PC-3 (cell line): ENCODE measurements around the gene UBXN11. TPM values are rescaled to one million over a fixed set of nuclear protein-coding genes. Genes with fewer than 3 reads are reported as not detected.

Source experiments
- ATAC-seq: fragments of 200-7000 bp; cut with Tn5 transposase; 2 replicates; pipeline ENCODE4 v1.9.1; 2020; ENCODE audit warnings: mild to moderate bottlenecking, moderate library complexity
- Bru-seq: library from RNA; stranded (reverse); fragments of 400-500 nt; gene quantifications from one replicate; lab custom pipeline; 2021; lab: Mats Ljungman, UMichigan
- BruChase-seq, 2 experiments: library from RNA; stranded (reverse); fragments of 400-500 nt; gene quantifications; one replicate each; lab custom pipeline; 2021; lab: Mats Ljungman, UMichigan
- BruUV-seq: library from RNA; stranded (reverse); fragments of 400-500 nt; replicated peaks from 2 replicates; lab custom pipeline; 2021; lab: Mats Ljungman, UMichigan
- CTCF ChIA-PET: fragments of 300-600 bp; sonication (Branson Sonifier 250); formaldehyde crosslinking; loops from one replicate; lab custom pipeline; 2022; ENCODE audit warnings: antibody characterized with exemption; lab: Charles Lee
- POLR2A ChIA-PET: fragments of 300-600 bp; sonication (Branson Sonifier 250); formaldehyde crosslinking; loops from one replicate; lab custom pipeline; 2022; ENCODE audit warnings: antibody characterized with exemption; ENCODE audit not compliant: unreplicated experiment; lab: Charles Lee
- DNase-seq: peaks from one replicate; pipeline ENCODE4 v3.0.0-alpha.2; 2015
- H2AFZ ChIP-seq: fragments of 300-600 bp; sonication (generic); 2 replicates; pipeline ENCODE4 v1.6.0; 2016; ENCODE audit warnings: antibody characterized with exemption, low read length
- H3F3A ChIP-seq: fragments of 300-600 bp; sonication (generic); one replicate; pipeline ENCODE4 v1.6.0; 2017; ENCODE audit warnings: antibody characterized with exemption, low read length, control low read depth, mild to moderate bottlenecking; ENCODE audit not compliant: unreplicated experiment
- H3K27ac ChIP-seq: fragments of 300-600 bp; sonication (generic); 2 replicates; pipeline ENCODE4 v1.5.1; 2016; ENCODE audit warnings: mild to moderate bottlenecking, low read length
- H3K27me3 ChIP-seq: fragments of 300-600 bp; sonication (generic); 2 replicates; pipeline ENCODE4 v1.6.1; 2016; ENCODE audit warnings: low read length, mixed read lengths
- H3K36me3 ChIP-seq: fragments of 300-600 bp; sonication (generic); 2 replicates; pipeline ENCODE4 v1.6.1; 2016; ENCODE audit warnings: low read depth, mixed run types, low read length, mixed read lengths
- H3K4me1 ChIP-seq: fragments of 300-600 bp; sonication (generic); 2 replicates; pipeline ENCODE4 v1.5.1; 2016; ENCODE audit warnings: low read length; ENCODE audit not compliant: insufficient read depth
- H3K4me2 ChIP-seq: fragments of 300-600 bp; sonication (generic); 2 replicates; pipeline ENCODE4 v1.6.0; 2016; ENCODE audit warnings: low read length
- H3K4me3 ChIP-seq: fragments of 300-600 bp; sonication (generic); 2 replicates; pipeline ENCODE4 v1.5.1; 2016; ENCODE audit warnings: mild to moderate bottlenecking, low read length, mixed read lengths
- H3K79me2 ChIP-seq: fragments of 300-600 bp; sonication (generic); 2 replicates; pipeline ENCODE4 v1.6.1; 2017; ENCODE audit warnings: low read length, mixed read lengths
- H3K9ac ChIP-seq: fragments of 300-600 bp; sonication (generic); 2 replicates; pipeline ENCODE4 v1.6.0; 2016; ENCODE audit warnings: mild to moderate bottlenecking, low read length
- H3K9me2 ChIP-seq: fragments of 300-600 bp; sonication (generic); replicated peaks from 2 replicates; pipeline ENCODE4 v1.6.1; 2016; ENCODE audit warnings: mixed run types, low read length, mixed read lengths
- H3K9me3 ChIP-seq: fragments of 300-600 bp; sonication (generic); 2 replicates; pipeline ENCODE4 v1.6.1; 2016; ENCODE audit warnings: low read length, mixed read lengths
- H4K20me1 ChIP-seq: fragments of 300-600 bp; sonication (generic); 2 replicates; pipeline ENCODE4 v1.6.1; 2016; ENCODE audit warnings: low read length, mixed read lengths
- CTCF ChIP-seq: fragments of 300-600 bp; sonication (generic); conservative IDR thresholded peaks from 2 replicates; pipeline ENCODE4 v1.5.1; 2017; ENCODE audit warnings: antibody characterized with exemption, low read depth, mild to moderate bottlenecking, low read length
- EZH2 ChIP-seq: fragments of 300-600 bp; sonication (generic); IDR thresholded peaks from one replicate; pipeline ENCODE4 v1.6.1; 2017; ENCODE audit warnings: antibody characterized with exemption, mild to moderate bottlenecking, low read length; ENCODE audit not compliant: unreplicated experiment
- EZH2phosphoT487 ChIP-seq: fragments of 300-600 bp; sonication (generic); IDR thresholded peaks from 2 replicates; pipeline ENCODE4 v1.6.1; 2018; ENCODE audit warnings: mild to moderate bottlenecking, antibody characterized with exemption, low read length, borderline replicate concordance
- intact Hi-C: fragments of 100-400 bp; cut with micrococcal nuclease; formaldehyde crosslinking; loops from 2 replicates; pipeline ENCODE4 v1.9.0; 2023
- long read RNA-seq: library from polyadenylated mRNA; unstranded; transcript quantifications from one replicate; pipeline ENCODE4 v2.0.0, GENCODE V29; 2021; ENCODE audit not compliant: unreplicated experiment
- total RNA-seq: library from RNA; depleted of rRNA; stranded (reverse); fragments of >200 nt; gene quantifications from 2 replicates; pipeline ENCODE4 v1.2.3, GENCODE V29; 2014; rRNA removed

The UBXN11 gene
- total RNA-seq = 19.4 and 24.6 TPM in 2 replicates
- percentile 54 among the genes with signal in this experiment for Bru-seq, nascent RNA
- percentile 54 among the genes with signal in this experiment for BruChase-seq, experiment 1, labeled RNA remaining after a 6-hour chase
- BruChase-seq, experiment 2, labeled RNA remaining after a 2-hour chase = percentile 59 among the genes with signal in this experiment
- long read RNA-seq, transcript UBXN11-214 (13 exons, 2,542 nt) = major isoform, 6 of 62 reads
- long read RNA-seq, partial matches to known transcripts = 14 of 62 reads
- long read RNA-seq, other reads (novel, unspliced or antisense) = 35 of 62 reads

- H2AFZ ChIP-seq = peak within 1 kb of the TSS; percentile 97
- TSS peak; percentile 54 for BruUV-seq
- peak within 1 kb of the TSS; percentile 85 for H3K9ac ChIP-seq
- no peaks in the 10 kb centered on the region for H3K9me3 ChIP-seq
- H3K4me3 ChIP-seq = peak within 1 kb of the TSS; percentile 88
- CTCF ChIA-PET = no interaction called here
- no peaks in the 10 kb centered on the region for H3K36me3 ChIP-seq
- POLR2A ChIA-PET = no interaction called here
- peaks cover 30% of the 10 kb centered on the region for H3K79me2 ChIP-seq
- H3K27ac ChIP-seq = peak within 1 kb of the TSS; percentile 22
- H3K4me1 ChIP-seq = peaks cover 32% of the 10 kb centered on the region
- ATAC-seq = peak; percentile 98
- peak; percentile 98 for DNase-seq
- no peaks in the 10 kb centered on the region for H3K9me2 ChIP-seq
- intact Hi-C loops = loop anchor here (2.0 kb wide), 1 partner anchor 28 kb away; no protein-coding TSS in a partner anchor
- H4K20me1 ChIP-seq = no peaks in the 10 kb centered on the region
- H3K4me2 ChIP-seq = peak within 1 kb of the TSS; percentile 94
- no peaks in the 10 kb centered on the region for H3K27me3 ChIP-seq
- no peaks in the 10 kb centered on the region for H3F3A ChIP-seq
- TF ChIP-seq EZH2phosphoT487 (no peak), CTCF (no peak), EZH2 (no peak)
Observed at GRCh38 chr1:26306290-26307229, at the start of gene UBXN11. Gene UBXN11 (minus strand): TSS chr1:26306636. CDS start chr1:26302883, 3,753 bp downstream.

GRCh38 chr1:26356106-26356505 is 49.7 kb upstream of the UBXN11 start:
- Histone ChIP-seq H3K79me2 (peaks cover 12% of the 10 kb centered on the region; the same call in 1 of the 2 replicates), H2AFZ (no peak overlapping the region), H3K4me2 (no peak overlapping the region), H3K27ac (no peak overlapping the region), H3K36me3 (no peaks in the 10 kb centered on the region), H4K20me1 (no peaks in the 10 kb centered on the region), H3K9me2 (no peaks in the 10 kb centered on the region), H3K27me3 (no peaks in the 10 kb centered on the region), H3K9ac (no peak overlapping the region), H3F3A (no peaks in the 10 kb centered on the region), H3K4me3 (no peak overlapping the region), H3K9me3 (no peaks in the 10 kb centered on the region), H3K4me1 (peaks cover 58% of the 10 kb centered on the region)
- POLR2A ChIA-PET = no interaction called here
- no peak for TF ChIP-seq CTCF
- no peak for TF ChIP-seq EZH2
- intact Hi-C loops = no loop called here
- DNase-seq (no peak), ATAC-seq (no peak)
- BruUV-seq = no TSS peak
- CTCF ChIA-PET = no interaction called here
